H1 (cell line): ENCODE data around the gene C19orf25. TPM values are rescaled to one million over a fixed set of nuclear protein-coding genes. Genes with fewer than 3 reads are reported as not detected.

Experiments used
- CTCF ChIA-PET: fragments of 300-600 bp; sonication (Branson Sonifier 250); formaldehyde crosslinking; loops from one replicate; lab custom pipeline; 2021; ENCODE audit not compliant: partially characterized antibody; lab: Charles Lee
- POLR2A ChIA-PET: fragments of 300-600 bp; sonication (Branson Sonifier 250); formaldehyde crosslinking; loops from one replicate; lab custom pipeline; 2021; ENCODE audit warnings: inconsistent platforms; ENCODE audit not compliant: partially characterized antibody; lab: Charles Lee
- DNase-seq, 2 experiments: peaks; one replicate each; pipeline versions ENCODE4 v3.0.0 to v3.0.0-alpha.2; 2010 to 2022; ENCODE audit warnings: low spot score in 2 of 2, low read depth in 1 of 2, mixed read lengths in 1 of 2
- FAIRE-seq: peaks from 2 replicates; lab custom pipeline; 2011; peaks lifted over from hg19 to GRCh38; lab: Jason Lieb, UNC
- H2AFZ ChIP-seq: 2 replicates; pipeline ENCODE4 v1.8.1; 2012; ENCODE audit warnings: low read length, inconsistent platforms
- H2AK5ac ChIP-seq: 2 replicates; pipeline ENCODE4 v1.6.1; 2013; ENCODE audit warnings: low read depth, low read length
- H2BK120ac ChIP-seq: replicated peaks from 2 replicates; pipeline ENCODE3; 2013; ENCODE audit warnings: low read depth, low read length, inconsistent platforms
- H2BK12ac ChIP-seq: 2 replicates; pipeline ENCODE4 v1.6.1; 2013; ENCODE audit warnings: low read depth, low read length
- H2BK15ac ChIP-seq: 2 replicates; pipeline ENCODE4 v1.6.1; 2013; ENCODE audit warnings: low read length
- H2BK20ac ChIP-seq: 2 replicates; pipeline ENCODE4 v1.6.1; 2013; ENCODE audit warnings: low read length
- H2BK5ac ChIP-seq: 2 replicates; pipeline ENCODE4 v1.6.1; 2013; ENCODE audit warnings: low read depth, low read length
- H3K14ac ChIP-seq: 2 replicates; pipeline ENCODE4 v1.6.1; 2013; ENCODE audit warnings: inconsistent platforms; ENCODE audit not compliant: insufficient read length
- H3K18ac ChIP-seq: 2 replicates; pipeline ENCODE4 v1.6.1; 2013; ENCODE audit warnings: low read length; ENCODE audit errors: extremely low read depth
- H3K23ac ChIP-seq: 2 replicates; pipeline ENCODE4 v1.6.1; 2013; ENCODE audit warnings: inconsistent platforms; ENCODE audit not compliant: insufficient read length
- H3K23me2 ChIP-seq: 2 replicates; pipeline ENCODE4 v1.6.1; 2013; ENCODE audit warnings: low read depth, low read length
- H3K27ac ChIP-seq: 2 replicates; pipeline ENCODE4 v1.6.1; 2011; ENCODE audit warnings: low read depth, low read length, inconsistent platforms
- H3K27me3 ChIP-seq, 4 experiments: replicated peaks in 1 of 4; 1 replicate in 1 of 4; 2 replicates in 3 of 4; pipeline versions ENCODE4 v1.6.1 to v1.8.1; 2011 to 2013; ENCODE audit warnings: low read length in 3 of 4, mild to moderate bottlenecking in 3 of 4, inconsistent platforms in 2 of 4, mixed read lengths in 2 of 4, moderate library complexity in 1 of 4; ENCODE audit not compliant: control insufficient read depth in 3 of 4, insufficient read depth in 3 of 4; ENCODE audit errors: extremely low read depth in 1 of 4
- H3K36me3 ChIP-seq, 4 experiments: 2 replicates each; pipeline versions ENCODE4 v1.6.1 to v1.8.1; 2011 to 2013; ENCODE audit warnings: mild to moderate bottlenecking in 4 of 4, low read length in 3 of 4, moderate library complexity in 2 of 4, control low read depth in 1 of 4, inconsistent platforms in 1 of 4; ENCODE audit not compliant: insufficient read depth in 4 of 4, control insufficient read depth in 2 of 4
- H3K4ac ChIP-seq: replicated peaks from 2 replicates; pipeline ENCODE3; 2013; ENCODE audit warnings: low read length, low read depth, mixed read lengths, inconsistent platforms; ENCODE audit not compliant: insufficient read length
- H3K4me1 ChIP-seq, 4 experiments: replicated peaks in 1 of 4; 1 replicate in 1 of 4; 2 replicates in 3 of 4; pipeline versions ENCODE4 v1.6.1 to v1.8.1; 2011 to 2013; ENCODE audit warnings: low read length in 3 of 4, inconsistent platforms in 2 of 4, mixed read lengths in 1 of 4; ENCODE audit not compliant: insufficient read depth in 4 of 4, control insufficient read depth in 3 of 4
- H3K4me2 ChIP-seq, 2 experiments: 2 replicates each; pipeline versions ENCODE4 v1.6.1 to v1.8.1; 2011 to 2013; ENCODE audit warnings: low read depth in 2 of 2, low read length in 2 of 2, control low read depth in 1 of 2, inconsistent platforms in 1 of 2, mild to moderate bottlenecking in 1 of 2; ENCODE audit not compliant: insufficient read depth in 1 of 2
- H3K4me3 ChIP-seq, 4 experiments: fragments of 200-600, 300-600 bp in 1 of 4; sonication (generic), shearing (Covaris generic), sonication (Bioruptor Twin) in 1 of 4; 2 replicates each; pipeline versions ENCODE4 v1.5.1 to v1.8.1; 2011 to 2016; ENCODE audit warnings: low read length in 4 of 4, low read depth in 3 of 4, control low read depth in 2 of 4, inconsistent platforms in 2 of 4, mild to moderate bottlenecking in 2 of 4, mixed read lengths in 1 of 4, moderate library complexity in 1 of 4; ENCODE audit not compliant: insufficient read depth in 2 of 4; ENCODE audit errors: extremely low read depth in 1 of 4
- H3K56ac ChIP-seq: replicated peaks from 2 replicates; pipeline ENCODE3; 2013; ENCODE audit warnings: low read depth, mild to moderate bottlenecking, mixed read lengths, low read length, inconsistent platforms; ENCODE audit not compliant: insufficient read length
- H3K79me1 ChIP-seq: 2 replicates; pipeline ENCODE4 v1.6.1; 2013; ENCODE audit warnings: low read depth, low read length, control low read depth
- H3K79me2 ChIP-seq, 2 experiments: 2 replicates each; pipeline versions ENCODE4 v1.6.1 to v1.8.1; 2012 to 2013; ENCODE audit warnings: low read length in 2 of 2, mild to moderate bottlenecking in 2 of 2, inconsistent platforms in 1 of 2; ENCODE audit not compliant: insufficient read depth in 2 of 2, control insufficient read depth in 1 of 2
- H3K9ac ChIP-seq, 4 experiments: replicated peaks in 1 of 4; 1 replicate in 1 of 4; 2 replicates in 3 of 4; pipeline versions ENCODE4 v1.6.1 to v1.8.1; 2011 to 2013; ENCODE audit warnings: low read depth in 3 of 4, low read length in 3 of 4, control low read depth in 2 of 4, mild to moderate bottlenecking in 2 of 4, moderate library complexity in 2 of 4, inconsistent platforms in 1 of 4; ENCODE audit errors: extremely low read depth in 1 of 4
- H3K9me3 ChIP-seq, 2 experiments: 2 replicates each; pipeline versions ENCODE4 v1.6.1 to v1.8.1; 2012 to 2013; ENCODE audit warnings: mild to moderate bottlenecking in 2 of 2, moderate library complexity in 2 of 2, control low read depth in 1 of 2, inconsistent platforms in 1 of 2, low read depth in 1 of 2, low read length in 1 of 2, mixed read lengths in 1 of 2; ENCODE audit not compliant: insufficient read depth in 2 of 2
- H4K20me1 ChIP-seq, 2 experiments: replicated peaks in 1 of 2; 2 replicates each; pipeline versions ENCODE3 to v1.8.1; 2011 to 2013; ENCODE audit warnings: inconsistent platforms in 2 of 2, low read length in 2 of 2, mild to moderate bottlenecking in 1 of 2; ENCODE audit not compliant: insufficient read depth in 2 of 2, control insufficient read depth in 1 of 2
- H4K5ac ChIP-seq: 2 replicates; pipeline ENCODE4 v1.6.1; 2013; ENCODE audit warnings: low read length, low read depth, mixed read lengths, inconsistent platforms; ENCODE audit not compliant: insufficient read length
- H4K8ac ChIP-seq: 2 replicates; pipeline ENCODE4 v1.8.0; 2013; ENCODE audit warnings: mild to moderate bottlenecking, moderate library complexity, low read length, inconsistent platforms; ENCODE audit not compliant: insufficient read depth; ENCODE audit errors: extremely low read depth
- H4K91ac ChIP-seq: replicated peaks from 2 replicates; pipeline ENCODE3; 2013; ENCODE audit warnings: low read length, mixed read lengths, inconsistent platforms; ENCODE audit not compliant: insufficient read length
- E2F6 ChIP-seq: IDR thresholded peaks from 2 replicates; pipeline ENCODE4 v1.6.1; 2012; ENCODE audit warnings: inconsistent platforms
- USF2 ChIP-seq: IDR thresholded peaks from 2 replicates; pipeline ENCODE4 v1.6.1; 2011; ENCODE audit warnings: low read length, improper control_type of control experiment
- WGBS, 2 experiments: shearing (Covaris generic) in 1 of 2; methylation state at CpG; one replicate each; pipeline versions ENCODE4 v1.1.6 to v1.1.7; 2013 to 2015; ENCODE audit warnings: low lambda C conversion rate in 2 of 2, mixed read lengths in 2 of 2, inconsistent platforms in 1 of 2, low coverage in 1 of 2, missing lambda C conversion rate in 1 of 2; ENCODE audit not compliant: insufficient replicate concordance in 2 of 2, insufficient coverage in 1 of 2, insufficient read length in 1 of 2; ENCODE audit errors: extremely low coverage in 1 of 2, missing lambda C conversion rate in 1 of 2; 5-methylcytosine and 5-hydroxymethylcytosine counted together
- polyA plus RNA-seq, 7 experiments: library from polyadenylated mRNA; depleted of rRNA in 3 of 7; stranded (reverse) in 5 of 7; unstranded in 2 of 7; fragments of >200 nt in 5 of 7; fragments of 200-250 nt in 2 of 7; gene quantifications; 1 replicate in 5 of 7; 2 replicates in 1 of 7; 4 replicates in 1 of 7; pipeline versions ENCODE4 v1.2.1 to v1.2.3, GENCODE V29; 2011 to 2013; ENCODE audit warnings: missing spikeins in 2 of 7, mixed read lengths in 2 of 7
- total RNA-seq: library from RNA; stranded (reverse); fragmentation: NEBNext Ultra II Directional; extraction: Animal tissue kit (Norgen Biotek cat#: 25700); gene quantifications from 2 replicates; pipeline ENCODE4 v1.2.1, GENCODE V29; 2021

Gene C19orf25
- total and polyA plus RNA-seq, 2 of the 8 experiments (the other 6 are each of a cell fraction or from before 2014, with no cell fraction given), result 41.3 to 67.4 TPM

DNA sequence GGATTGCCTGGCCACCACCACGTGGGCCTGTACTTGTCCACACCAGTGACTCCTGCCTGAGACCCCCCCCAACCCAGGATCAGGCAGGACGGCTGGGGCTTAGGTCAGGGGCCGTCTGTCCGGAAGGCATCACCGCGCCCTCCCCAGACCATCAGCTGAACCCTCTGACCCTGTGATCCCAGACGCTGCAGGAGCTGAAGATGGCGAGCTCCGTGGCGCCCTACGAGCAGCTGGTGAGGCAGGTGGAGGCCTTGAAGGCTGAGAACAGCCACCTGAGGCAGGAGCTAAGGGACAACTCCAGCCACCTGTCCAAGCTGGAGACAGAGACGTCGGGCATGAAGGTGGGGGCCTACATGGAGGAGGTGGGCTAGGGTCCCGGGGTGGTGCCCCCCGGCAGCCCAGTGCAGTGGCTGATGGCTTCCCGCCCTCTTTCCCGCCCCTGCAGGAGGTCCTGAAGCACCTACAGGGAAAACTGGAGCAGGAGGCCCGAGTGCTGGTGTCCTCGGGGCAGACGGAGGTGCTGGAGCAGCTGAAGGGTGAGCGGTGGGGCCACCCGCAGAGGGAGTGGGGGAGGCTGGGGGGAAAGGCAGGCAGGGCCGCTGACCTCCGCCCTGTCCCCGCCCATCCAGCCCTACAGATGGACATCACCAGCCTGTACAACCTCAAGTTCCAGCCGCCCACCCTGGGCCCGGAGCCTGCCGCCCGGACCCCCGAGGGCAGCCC, 26.1 kb downstream of the C19orf25 start:
- no peak overlapping the region for H2BK120ac ChIP-seq
- 0 out of 2 replicates have a peak overlapping the region, but pooled peaks have one; percentile 62 for H4K8ac ChIP-seq
- H2AFZ ChIP-seq, result no peak overlapping the region
- FAIRE-seq, result no peak
- CTCF ChIA-PET, result interaction anchor here (0.7 to 6.9 kb wide), 7 partner anchors 10 to 388 kb away, joined by 3 to 54 read pairs (median 3); no protein-coding TSS in a partner anchor
- no peak overlapping the region for H3K9ac ChIP-seq
- no peak overlapping the region for H3K27ac ChIP-seq
- peak overlapping the region; percentile 32 for H3K18ac ChIP-seq
- POLR2A ChIA-PET, result interaction anchor here (1.0 to 9.4 kb wide), 12 partner anchors 11 to 185 kb away, joined by 3 to 109 read pairs (median 5); partner anchors contain the start of genes FAM174C and REEP6
- peaks cover 19 to 42% (median 40%) of the 10 kb centered on the region in 4 experiments for H3K27me3 ChIP-seq
- H3K36me3 ChIP-seq, result no peaks in the 10 kb centered on the region; a peak in 1 of 8 replicates
- peaks cover 0 to 39% (median 29%) of the 10 kb centered on the region in 4 experiments; a peak in 6 of 7 replicates for H3K4me1 ChIP-seq
- H3K4ac ChIP-seq, result peak overlapping the region; percentile 89
- peaks cover 4% of the 10 kb centered on the region; the same call in 1 of the 2 replicates for H3K23me2 ChIP-seq
- peak overlapping the region; percentile 86 for H4K91ac ChIP-seq
- H2BK5ac ChIP-seq, result peak overlapping the region; percentile 73; the same call in 1 of the 2 replicates
- H2AK5ac ChIP-seq, result no peak overlapping the region
- DNase-seq, result no peak
- no peaks in the 10 kb centered on the region for H3K9me3 ChIP-seq
- no peak overlapping the region for H3K56ac ChIP-seq
- no peaks in the 10 kb centered on the region; the same call in 1 of the 2 replicates for H3K79me1 ChIP-seq
- no peak overlapping the region for H3K4me3 ChIP-seq
- H4K5ac ChIP-seq, result no peak overlapping the region
- H3K79me2 ChIP-seq, result no peaks in the 10 kb centered on the region
- H2BK15ac ChIP-seq, result 0 out of 2 replicates have a peak overlapping the region, but pooled peaks have one; percentile 99
- peak overlapping the region in 1 of 2 experiments; percentile 47; a peak in 3 of 4 replicates for H3K4me2 ChIP-seq
- 90% methylated on average over 21 of the region's 30 CpGs; no CpG with 5 or more reads in 1 of the 2 experiments for WGBS, 2 experiments
- peak overlapping the region; percentile 84; the same call in 1 of the 2 replicates for H2BK12ac ChIP-seq
- peaks cover 10% of the 10 kb centered on the region in 2 experiments for H4K20me1 ChIP-seq
- H2BK20ac ChIP-seq, result peak overlapping the region; percentile 93; the same call in 1 of the 2 replicates
- H3K14ac ChIP-seq, result no peak overlapping the region
- H3K23ac ChIP-seq, result no peak overlapping the region
- TF ChIP-seq USF2 (no peak), E2F6 (0 out of 2 replicates have a peak, but pooled peaks have one; percentile 40)
